ENCODE results near the gene FAM13C.

GRCh38 chr10:59323831-59324401, 38.4 kb downstream of the FAM13C start:
- no peak for TF ChIP-seq CTCF (IDR thresholded peaks at IDR 0.05)
- no peak for TF ChIP-seq POLR2A (IDR thresholded peaks at IDR 0.05)
